ENCODE results near the gene ANTXRL. TPM values are rescaled to one million over a fixed set of nuclear protein-coding genes. Genes with fewer than 3 reads are reported as not detected.

Gene ANTXRL
- total RNA-seq, 1 experiment from 2014 or later = not detected

- ChIA-PET CTCF (no interaction called here), POLR2A (no interaction called here)
- intact Hi-C loops (cut with micrococcal nuclease; ENCODE audit: unreplicated experiment) (no loop called here), in situ Hi-C loops (cut with HindIII; ENCODE audit: low pct_unique_long_range_greater_than_20kb, low sequenced_read_pairs) (no loop called here)
- H3K27me3 ChIP-seq (ENCODE audit: control insufficient read depth, insufficient read depth, low read length) = no peaks in the 10 kb centered on the region
- ATAC-seq = peak; percentile 68
- DNase-seq (ENCODE audit: low read depth, low spot score) = no peak
- no peaks in the 10 kb centered on the region for H3K36me3 ChIP-seq (ENCODE audit: control insufficient read depth, insufficient read depth, low read length)
- no TSS peak for BruUV-seq (replicated peaks)
- H3K4me3 ChIP-seq (ENCODE audit: low read depth in 2 of 2, low read length in 2 of 2) = no peak overlapping the region
- H3K4me1 ChIP-seq (ENCODE audit: control insufficient read depth, insufficient read depth, low read length) = no peaks in the 10 kb centered on the region
- no peaks in the 10 kb centered on the region for H3K9me3 ChIP-seq (ENCODE audit: control insufficient read depth, insufficient read depth, low read depth, low read length)
- H3K27ac ChIP-seq (ENCODE audit: low read length) = no peak overlapping the region
- no peak for TF ChIP-seq REST (IDR thresholded peaks at IDR 0.05; ENCODE audit: insufficient read depth in 1 of 2, low read depth in 2 of 2, low read length in 1 of 2)
- TF ChIP-seq TCF7L2 (IDR thresholded peaks at IDR 0.05; ENCODE audit: low read depth, low read length) = no peak
- no peak for TF ChIP-seq POLR2AphosphoS5 (IDR thresholded peaks at IDR 0.05; ENCODE audit: low read depth, low read length)
- TF ChIP-seq CTCF (IDR thresholded peaks at IDR 0.05) = no peak
- no peak for TF ChIP-seq SIN3A (IDR thresholded peaks at IDR 0.05; ENCODE audit: borderline replicate concordance, insufficient read depth, low read depth, low read length)
Measured at GRCh38 chr10:46266306-46266985, 20.4 kb upstream of the ANTXRL start.

GRCh38 chr10:46267132-46267985 lies 19.4 kb upstream of the ANTXRL start:
- intact Hi-C loops (cut with micrococcal nuclease; ENCODE audit: unreplicated experiment) (no loop called here), in situ Hi-C loops (cut with HindIII; ENCODE audit: low pct_unique_long_range_greater_than_20kb, low sequenced_read_pairs) (no loop called here)
- DNase-seq (ENCODE audit: low read depth, low spot score) (no peak), ATAC-seq (no peak)
- H3K36me3 ChIP-seq (ENCODE audit: control insufficient read depth, insufficient read depth, low read length) = no peaks in the 10 kb centered on the region
- BruUV-seq (replicated peaks) = no TSS peak
- CTCF ChIA-PET = no interaction called here
- TF ChIP-seq POLR2AphosphoS5 (IDR thresholded peaks at IDR 0.05; ENCODE audit: low read depth, low read length) (no peak), CTCF (IDR thresholded peaks at IDR 0.05) (no peak), REST (IDR thresholded peaks at IDR 0.05; ENCODE audit: insufficient read depth in 1 of 2, low read depth in 2 of 2, low read length in 1 of 2) (no peak), SIN3A (IDR thresholded peaks at IDR 0.05; ENCODE audit: borderline replicate concordance, insufficient read depth, low read depth, low read length) (no peak), TCF7L2 (IDR thresholded peaks at IDR 0.05; ENCODE audit: low read depth, low read length) (no peak)
- no peak overlapping the region for H3K4me3 ChIP-seq (ENCODE audit: low read depth in 2 of 2, low read length in 2 of 2)
- no peak overlapping the region for H3K27ac ChIP-seq (ENCODE audit: low read length)
- H3K4me1 ChIP-seq (ENCODE audit: control insufficient read depth, insufficient read depth, low read length) = no peaks in the 10 kb centered on the region
- POLR2A ChIA-PET = no interaction called here
- H3K27me3 ChIP-seq (ENCODE audit: control insufficient read depth, insufficient read depth, low read length) = no peaks in the 10 kb centered on the region
- no peaks in the 10 kb centered on the region for H3K9me3 ChIP-seq (ENCODE audit: control insufficient read depth, insufficient read depth, low read depth, low read length)
